Measurements from ENCODE around the gene SERPINE2. TPM values are rescaled to one million over a fixed set of nuclear protein-coding genes. Genes with fewer than 3 reads are reported as not detected.

Gene SERPINE2
- total RNA-seq, 1 donor from 2014 or later, result 9.8 TPM

DNA sequence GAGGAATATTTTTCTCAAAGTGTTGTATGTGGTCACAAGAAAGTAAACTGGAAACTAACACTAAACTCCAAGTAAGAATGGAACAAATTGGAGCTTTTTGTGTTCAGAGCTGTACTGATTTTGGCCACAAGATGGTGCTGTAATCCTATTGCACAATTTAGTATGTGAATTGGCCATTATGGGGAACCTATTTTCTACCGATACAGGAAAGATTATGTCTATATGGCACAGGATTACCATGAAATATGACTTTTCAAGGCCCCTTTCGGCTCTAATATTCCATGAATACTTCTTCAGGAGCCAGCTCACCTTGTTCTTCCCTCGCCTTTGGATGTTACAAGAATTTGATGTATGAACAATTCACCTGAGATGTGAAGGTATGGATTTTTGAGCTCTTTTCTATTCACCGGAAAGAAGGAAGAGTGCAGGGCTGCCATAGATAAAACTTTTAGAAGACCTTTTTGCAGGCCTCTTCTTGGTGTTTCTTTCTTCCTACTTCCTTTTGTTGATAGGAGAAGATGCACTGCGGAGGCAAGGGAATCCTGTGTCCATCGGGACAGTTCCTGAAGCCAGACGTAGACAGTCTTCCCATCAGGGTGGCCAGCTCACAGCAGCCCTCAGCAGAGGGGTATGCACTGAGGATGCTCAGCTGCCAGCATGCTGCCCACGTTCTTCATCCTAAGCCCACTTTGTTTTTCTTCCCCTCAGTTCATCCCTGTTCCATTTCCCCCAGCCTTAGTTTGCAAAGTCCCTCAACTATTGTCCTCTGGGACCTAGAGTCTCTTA lies 68.5 kb downstream of the SERPINE2 start:
- H3K27ac ChIP-seq (replicated peaks), result no peak overlapping the region
- no peak for DNase-seq
- H3K9me3 ChIP-seq (replicated peaks), result no peaks in the 10 kb centered on the region
- H3K27me3 ChIP-seq (ENCODE audit: low read depth), result no peaks in the 10 kb centered on the region
- intact Hi-C loops (cut with micrococcal nuclease), result no loop called here
- no peak overlapping the region for H3K4me3 ChIP-seq
- TF ChIP-seq, protein P1, sequence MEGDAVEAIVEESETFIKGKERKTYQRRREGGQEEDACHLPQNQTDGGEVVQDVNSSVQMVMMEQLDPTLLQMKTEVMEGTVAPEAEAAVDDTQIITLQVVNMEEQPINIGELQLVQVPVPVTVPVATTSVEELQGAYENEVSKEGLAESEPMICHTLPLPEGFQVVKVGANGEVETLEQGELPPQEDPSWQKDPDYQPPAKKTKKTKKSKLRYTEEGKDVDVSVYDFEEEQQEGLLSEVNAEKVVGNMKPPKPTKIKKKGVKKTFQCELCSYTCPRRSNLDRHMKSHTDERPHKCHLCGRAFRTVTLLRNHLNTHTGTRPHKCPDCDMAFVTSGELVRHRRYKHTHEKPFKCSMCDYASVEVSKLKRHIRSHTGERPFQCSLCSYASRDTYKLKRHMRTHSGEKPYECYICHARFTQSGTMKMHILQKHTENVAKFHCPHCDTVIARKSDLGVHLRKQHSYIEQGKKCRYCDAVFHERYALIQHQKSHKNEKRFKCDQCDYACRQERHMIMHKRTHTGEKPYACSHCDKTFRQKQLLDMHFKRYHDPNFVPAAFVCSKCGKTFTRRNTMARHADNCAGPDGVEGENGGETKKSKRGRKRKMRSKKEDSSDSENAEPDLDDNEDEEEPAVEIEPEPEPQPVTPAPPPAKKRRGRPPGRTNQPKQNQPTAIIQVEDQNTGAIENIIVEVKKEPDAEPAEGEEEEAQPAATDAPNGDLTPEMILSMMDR (IDR thresholded peaks at IDR 0.05; ENCODE audit: borderline replicate concordance), result peak; percentile 96
- H3K36me3 ChIP-seq, result peaks cover 31% of the 10 kb centered on the region
- peaks cover 8% of the 10 kb centered on the region for H3K4me1 ChIP-seq

DNA sequence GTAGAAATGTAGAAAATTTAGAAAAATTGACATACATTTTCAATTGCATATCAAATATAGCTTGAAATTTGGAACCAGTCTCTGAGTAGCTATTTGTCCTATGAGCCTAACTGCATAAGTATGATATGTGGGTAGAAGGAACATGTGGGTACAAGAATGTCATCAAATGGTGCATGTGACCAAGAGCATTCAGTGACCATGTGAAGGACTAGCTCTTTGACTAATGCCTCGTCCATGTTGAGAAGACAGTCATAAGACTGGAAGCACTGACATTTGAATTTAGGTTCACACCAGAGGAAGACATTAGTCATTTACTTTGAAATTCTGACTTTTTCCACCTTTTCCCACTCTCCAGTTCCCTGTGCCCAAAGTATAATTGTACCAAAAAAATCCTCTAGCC lies 69.2 kb downstream of the SERPINE2 start:
- Histone ChIP-seq H3K27me3 (ENCODE audit: low read depth) (no peaks in the 10 kb centered on the region), H3K36me3 (peaks cover 37% of the 10 kb centered on the region), H3K9me3 (replicated peaks) (no peaks in the 10 kb centered on the region), H3K4me1 (peaks cover 8% of the 10 kb centered on the region), H3K27ac (replicated peaks) (no peak overlapping the region), H3K4me3 (no peak overlapping the region)
- DNase-seq, result no peak
- TF ChIP-seq, protein P1 (IDR thresholded peaks at IDR 0.05; ENCODE audit: borderline replicate concordance), result no peak
- intact Hi-C loops (cut with micrococcal nuclease), result no loop called here

DNA sequence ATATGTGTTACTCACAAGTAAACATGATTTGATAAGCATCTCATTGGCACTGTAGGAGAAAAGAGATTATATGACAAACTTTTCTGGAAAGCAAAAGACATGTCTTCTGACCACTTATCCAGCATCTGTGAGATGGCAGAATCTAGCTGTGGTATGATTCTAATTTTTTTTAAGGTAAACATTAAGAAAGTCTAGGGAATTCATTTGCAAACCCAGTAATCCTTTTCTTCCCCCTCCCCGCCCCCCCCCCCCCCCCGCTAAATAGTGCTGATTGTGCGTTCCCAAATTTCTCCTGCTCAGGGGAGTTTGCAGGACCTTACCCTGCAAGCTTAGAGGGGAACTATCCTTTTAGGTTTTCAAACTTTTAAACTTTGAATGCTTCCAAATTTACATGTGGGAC lies 69.8 kb downstream of the SERPINE2 start:
- H3K36me3 ChIP-seq, result peaks cover 43% of the 10 kb centered on the region
- no peak overlapping the region for H3K4me3 ChIP-seq
- intact Hi-C loops (cut with micrococcal nuclease), result no loop called here
- H3K9me3 ChIP-seq (replicated peaks), result no peaks in the 10 kb centered on the region
- H3K4me1 ChIP-seq, result peaks cover 8% of the 10 kb centered on the region
- no peak overlapping the region for H3K27ac ChIP-seq (replicated peaks)
- TF ChIP-seq, protein P1 (IDR thresholded peaks at IDR 0.05; ENCODE audit: borderline replicate concordance), result no peak
- DNase-seq, result no peak
- H3K27me3 ChIP-seq (ENCODE audit: low read depth), result no peaks in the 10 kb centered on the region

DNA sequence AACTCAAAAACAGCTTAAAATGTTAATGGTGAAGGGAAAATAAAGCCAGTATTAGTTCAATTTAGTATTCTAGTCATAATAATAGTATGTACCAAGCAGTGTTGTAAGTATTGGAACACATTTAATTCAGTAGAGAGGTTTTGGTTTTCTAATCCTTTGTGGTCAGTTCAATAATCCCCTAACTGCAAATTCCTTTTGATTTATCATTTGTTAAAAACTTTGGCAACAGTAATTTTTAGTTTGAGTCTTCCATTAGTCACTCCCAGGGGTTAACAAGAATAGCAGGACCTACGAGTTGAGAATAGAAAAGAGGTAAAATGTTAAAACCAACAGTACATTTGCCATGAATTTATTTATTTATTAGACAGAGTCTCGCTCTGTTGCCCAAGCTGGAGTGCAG lies 71.1 kb downstream of the SERPINE2 start:
- peaks cover 49% of the 10 kb centered on the region for H3K36me3 ChIP-seq
- intact Hi-C loops (cut with micrococcal nuclease), result no loop called here
- H3K4me3 ChIP-seq, result no peak overlapping the region
- H3K27ac ChIP-seq (replicated peaks), result no peak overlapping the region
- DNase-seq, result no peak
- TF ChIP-seq, protein P1 (IDR thresholded peaks at IDR 0.05; ENCODE audit: borderline replicate concordance), result no peak
- H3K4me1 ChIP-seq, result peaks cover 10% of the 10 kb centered on the region
- H3K9me3 ChIP-seq (replicated peaks), result no peaks in the 10 kb centered on the region
- H3K27me3 ChIP-seq (ENCODE audit: low read depth), result no peaks in the 10 kb centered on the region

DNA sequence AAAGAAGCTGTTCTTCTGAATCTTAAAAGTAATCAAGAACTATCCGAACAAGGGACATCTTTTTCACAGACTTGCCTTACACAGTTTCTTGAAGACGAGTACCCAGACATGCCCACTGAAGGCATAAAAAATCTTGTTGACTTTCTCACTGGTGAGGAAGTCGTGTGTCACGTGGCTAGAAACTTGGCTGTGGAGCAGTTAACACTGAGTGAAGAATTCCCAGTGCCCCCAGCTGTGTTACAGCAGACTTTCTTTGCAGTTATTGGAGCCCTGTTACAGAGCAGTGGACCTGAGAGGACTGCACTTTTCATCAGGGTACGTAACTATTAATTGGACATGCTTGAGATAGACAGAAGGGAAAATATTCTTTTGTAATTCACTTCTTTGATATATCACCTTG lies 79.4 kb downstream of the SERPINE2 start:
- TF ChIP-seq, protein P1 (IDR thresholded peaks at IDR 0.05; ENCODE audit: borderline replicate concordance), result no peak
- H3K9me3 ChIP-seq (replicated peaks), result no peaks in the 10 kb centered on the region
- H3K36me3 ChIP-seq, result peaks cover 17% of the 10 kb centered on the region
- peak overlapping the region; percentile 9 for H3K27ac ChIP-seq (replicated peaks)
- peaks cover 66% of the 10 kb centered on the region for H3K4me1 ChIP-seq
- no peak for DNase-seq
- H3K4me3 ChIP-seq, result peak overlapping the region; percentile 94
- no peaks in the 10 kb centered on the region for H3K27me3 ChIP-seq (ENCODE audit: low read depth)
- intact Hi-C loops (cut with micrococcal nuclease), result no loop called here

All from left ventricle myocardium inferior (tissue), 1 donor.